ENCODE measurements around the gene SLC35F5.
"Not testable (repeated sequence)": the region's sequence is repeated elsewhere in the genome, so short reads cannot be mapped to it uniquely, and the experiment has no call there.

The SLC35F5 gene

GRCh38 chr2:113672326-113672932 lies 84.0 kb downstream of the SLC35F5 start:
- DNase-seq (ENCODE audit: low read depth in 1 of 2, low spot score in 1 of 2), result no peak
- in situ Hi-C loops (cut with HindIII; ENCODE audit: low pct_unique_long_range_greater_than_20kb, low sequenced_read_pairs), result no loop called here
- no peak for TF ChIP-seq JUND (IDR thresholded peaks at IDR 0.05; ENCODE audit: low read depth)

DNA sequence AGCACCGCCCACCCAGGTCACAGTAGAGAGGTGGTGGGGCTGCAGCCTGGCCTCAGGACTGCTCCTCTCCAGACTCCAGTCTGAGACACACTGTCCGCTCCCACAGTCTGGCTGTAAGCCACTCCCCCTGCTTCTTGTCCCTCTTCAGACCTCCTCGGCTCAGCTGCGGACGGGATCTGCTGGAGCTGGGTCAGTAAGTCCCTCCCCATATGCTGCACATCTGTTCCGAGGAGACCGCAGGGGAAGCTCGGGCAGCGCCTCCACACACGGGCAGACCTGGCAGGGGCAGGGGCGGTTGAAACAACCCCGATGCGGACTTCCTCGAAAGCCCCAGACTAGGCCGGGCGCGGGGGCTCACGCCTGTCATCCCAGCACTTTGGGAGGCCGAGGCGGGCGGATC lies 87.4 kb downstream of the SLC35F5 start:
- in situ Hi-C loops (cut with HindIII; ENCODE audit: low pct_unique_long_range_greater_than_20kb, low sequenced_read_pairs), result not testable (repeated sequence)

GRCh38 chr2:113664761-113665533 lies 91.5 kb downstream of the SLC35F5 start:
- in situ Hi-C loops (cut with HindIII; ENCODE audit: low pct_unique_long_range_greater_than_20kb, low sequenced_read_pairs); DNase-seq (ENCODE audit: low read depth in 1 of 2, low spot score in 1 of 2): not testable (repeated sequence)

More for the DNA sequence above, 87.4 kb downstream of the SLC35F5 start:
- DNase-seq (ENCODE audit: low read depth in 1 of 2, low spot score in 1 of 2), result not testable (repeated sequence)

- in situ Hi-C loops (cut with HindIII; ENCODE audit: low pct_unique_long_range_greater_than_20kb, low sequenced_read_pairs), result not testable (repeated sequence)
- peak in 1 of 2 experiments; percentile 4 for DNase-seq (ENCODE audit: low read depth in 1 of 2, low spot score in 1 of 2)
Measured at GRCh38 chr2:113663285-113664060, 93.0 kb downstream of the SLC35F5 start.
